Left lung (tissue), 14 donors: Measurements from ENCODE around the gene AVL9. TPM values are rescaled to one million over a fixed set of nuclear protein-coding genes. Genes with fewer than 3 reads are reported as not detected.

Source experiments
- ATAC-seq: fragments of 200-7000 bp; cut with Tn5 transposase; one replicate; pipeline ENCODE4 v1.9.1; 2020; ENCODE audit warnings: moderate library complexity
- DNase-seq, 4 donors: peaks; one replicate each; pipeline ENCODE4 v3.0.0-alpha.2; 2013 to 2020
- H3K27ac ChIP-seq, 2 donors: fragments of 200-600 bp; sonication (generic) in 1 of 2; one replicate each; pipeline versions ENCODE4 v1.5.0 to v1.8.0; 2020 to 2021
- H3K27me3 ChIP-seq, 2 donors: fragments of 200-600 bp; sonication (generic) in 1 of 2; one replicate each; pipeline versions ENCODE4 v1.5.0 to v1.8.0; 2020 to 2021
- H3K36me3 ChIP-seq, 2 donors: fragments of 200-600 bp; sonication (generic) in 1 of 2; one replicate each; pipeline versions ENCODE4 v1.5.0 to v1.8.0; 2020 to 2021
- H3K4me1 ChIP-seq, 2 donors: fragments of 200-600 bp; one replicate each; pipeline ENCODE4 v1.8.0; 2021
- H3K4me3 ChIP-seq, 2 donors: fragments of 200-600 bp; sonication (generic) in 1 of 2; one replicate each; pipeline versions ENCODE4 v1.5.0 to v1.8.0; 2020 to 2021; ENCODE audit warnings: mild to moderate bottlenecking in 1 of 2
- H3K9me3 ChIP-seq, 2 donors: fragments of 200-600 bp; sonication (generic) in 1 of 2; one replicate each; pipeline versions ENCODE4 v1.5.0 to v1.8.0; 2020 to 2021
- CTCF ChIP-seq, 2 donors: fragments of 200-600 bp; sonication (generic) in 1 of 2; IDR thresholded peaks; one replicate each; pipeline versions ENCODE4 v1.5.0 to v1.8.0; 2021; ENCODE audit warnings: antibody characterized with exemption in 2 of 2
- intact Hi-C, 2 donors: fragments of 100-400 bp; cut with DNase I; formaldehyde crosslinking; loops; one replicate each; pipeline versions ENCODE4 v1.11.2 to v1.14.2; 2022
- long read RNA-seq, 12 donors: library from polyadenylated mRNA in 2 of 12; unstranded in 2 of 12; transcript quantifications; one replicate each; pipeline ENCODE4 v2.0.0 and lab custom pipeline, GENCODE V29; 2019 to 2026
- polyA plus RNA-seq, 6 donors: library from polyadenylated mRNA; unstranded; fragments of 120-200 nt; gene quantifications; one replicate each; pipeline ENCODE4 v1.2.1, GENCODE V29; 2013; ENCODE audit not compliant: insufficient read length in 6 of 6
- total RNA-seq, 2 donors: library from RNA; stranded (reverse); fragmentation: NEBNext Ultra II Directional; extraction: Animal tissue kit (Norgen Biotek cat#: 25700); gene quantifications; one replicate each; pipeline ENCODE4 v1.2.1, GENCODE V29; 2021
- donor health status: DM: no; HTN: yes; CAD: no.
- donor health status: DM: no; HTN: no; CAD: no.

AVL9 gene
- total RNA-seq (10 to 100 TPM; 28.0 to 44.2 TPM), polyA plus RNA-seq (10 to 100 TPM; 27.6 to 33.2 (median 30.8) TPM)
- long read RNA-seq, donor 1, full-length matches to known transcripts = 3 of 8 reads
- long read RNA-seq, donor 1, partial matches to known transcripts = 5 of 8 reads
- long read RNA-seq, donor 1, other reads (novel, unspliced or antisense) = 0 of 8 reads
- long read RNA-seq, donor 2, full-length matches to known transcripts = 2 of 2 reads
- long read RNA-seq, donor 2, partial matches to known transcripts = 0 of 2 reads
- long read RNA-seq, donor 2, other reads (novel, unspliced or antisense) = 0 of 2 reads
- long read RNA-seq, donor 3 = 0 reads
- long read RNA-seq, donor 4, partial matches to known transcripts = 0 of 2 reads
- long read RNA-seq, donor 4, other reads (novel, unspliced or antisense) = 2 of 2 reads
- long read RNA-seq, donor 5, full-length matches to known transcripts = 3 of 3 reads
- long read RNA-seq, donor 5, partial matches to known transcripts = 0 of 3 reads
- long read RNA-seq, donor 5, other reads (novel, unspliced or antisense) = 0 of 3 reads
- long read RNA-seq, donor 6, partial matches to known transcripts = 0 of 1 reads
- long read RNA-seq, donor 6, other reads (novel, unspliced or antisense) = 0 of 1 reads
- long read RNA-seq, donor 7, full-length matches to known transcripts = 2 of 2 reads
- long read RNA-seq, donor 7, partial matches to known transcripts = 0 of 2 reads
- long read RNA-seq, donor 7, other reads (novel, unspliced or antisense) = 0 of 2 reads
- long read RNA-seq, donor 8 = 0 reads
- long read RNA-seq, donor 9 = 0 reads
- long read RNA-seq, donor 10 = 0 reads
- long read RNA-seq, donor 11 = 0 reads
- long read RNA-seq, donor 12, full-length matches to known transcripts = 2 of 2 reads
- long read RNA-seq, donor 12, partial matches to known transcripts = 0 of 2 reads
- long read RNA-seq, donor 12, other reads (novel, unspliced or antisense) = 0 of 2 reads

GRCh38 chr7:32495298-32496051 is at the start of gene AVL9:
AVL9 (plus strand) TSS chr7:32495489; CDS start chr7:32495710, 221 bp downstream.
- TF ChIP-seq CTCF (IDR thresholded peaks at IDR 0.05) = no peak
- Histone ChIP-seq H3K36me3 (no peaks in the 10 kb centered on the region), H3K4me3 (peak within 1 kb of the TSS; percentile 89 to 98), H3K27me3 (no peaks in the 10 kb centered on the region), H3K4me1 (peaks cover under 1 to 37% of the 10 kb centered on the region in 2 donors), H3K9me3 (no peaks in the 10 kb centered on the region), H3K27ac (peak within 1 kb of the TSS; percentile 94 to 98)
- intact Hi-C loops = no loop called here
- DNase-seq = peak; percentile 92 to 100 (median 98)
- peak; percentile 98 for ATAC-seq

- H3K4me1 ChIP-seq = no peaks in the 10 kb centered on the region
Observed at GRCh38 chr7:32447218-32447617, 48.1 kb upstream of the AVL9 start.

GRCh38 chr7:32453341-32454011 is 41.8 kb upstream of the AVL9 start:
- intact Hi-C loops = no loop called here
- no peak overlapping the region for H3K4me3 ChIP-seq
- no peak for TF ChIP-seq CTCF (IDR thresholded peaks at IDR 0.05)
- H3K4me1 ChIP-seq = no peaks in the 10 kb centered on the region
- no peak for ATAC-seq
- H3K36me3 ChIP-seq = no peaks in the 10 kb centered on the region
- H3K27ac ChIP-seq = no peak overlapping the region
- no peak for DNase-seq
- H3K9me3 ChIP-seq = no peaks in the 10 kb centered on the region
- H3K27me3 ChIP-seq = no peaks in the 10 kb centered on the region

More at GRCh38 chr7:32447218-32447617, 48.1 kb upstream of the AVL9 start:
- no peaks in the 10 kb centered on the region for H3K27me3 ChIP-seq
- intact Hi-C loops = no loop called here
- ATAC-seq = no peak
- DNase-seq = no peak
- no peak for TF ChIP-seq CTCF (IDR thresholded peaks at IDR 0.05)
- H3K27ac ChIP-seq = no peak overlapping the region
- H3K36me3 ChIP-seq = no peaks in the 10 kb centered on the region
- no peak overlapping the region for H3K4me3 ChIP-seq
- H3K9me3 ChIP-seq = no peaks in the 10 kb centered on the region

- H3K36me3 ChIP-seq = no peaks in the 10 kb centered on the region
- no peaks in the 10 kb centered on the region for H3K27me3 ChIP-seq
- H3K27ac ChIP-seq = no peak overlapping the region
- intact Hi-C loops = no loop called here
- no peak overlapping the region for H3K4me3 ChIP-seq
- TF ChIP-seq CTCF (IDR thresholded peaks at IDR 0.05) = no peak
- ATAC-seq = no peak
- DNase-seq = no peak
- H3K9me3 ChIP-seq = no peaks in the 10 kb centered on the region
- no peaks in the 10 kb centered on the region for H3K4me1 ChIP-seq
Observed at GRCh38 chr7:32458025-32458424, 37.3 kb upstream of the AVL9 start.
